ENCODE data around the gene IRAK3.

Gene IRAK3

GRCh38 chr12:66188584-66189485 lies at the start of gene IRAK3:
Gene IRAK3, plus strand, starts transcription at chr12:66189214. Its CDS starts 86 bp downstream, at chr12:66189300.
- peak; percentile 72 for DNase-seq (ENCODE audit: low spot score)

GRCh38 chr12:66139328-66139727 lies 49.7 kb upstream of the IRAK3 start:
- no peak for DNase-seq (ENCODE audit: low spot score)

- DNase-seq (ENCODE audit: low spot score), result no peak
Measured at GRCh38 chr12:66140731-66141130, 48.3 kb upstream of the IRAK3 start.

GRCh38 chr12:66141299-66141698 lies 47.7 kb upstream of the IRAK3 start:
- no peak for DNase-seq (ENCODE audit: low spot score)

- DNase-seq (ENCODE audit: low spot score), result no peak
Measured at GRCh38 chr12:66142826-66143225, 46.2 kb upstream of the IRAK3 start.

- no peak for DNase-seq (ENCODE audit: low spot score)
Measured at GRCh38 chr12:66143868-66144267, 45.1 kb upstream of the IRAK3 start.

- DNase-seq (ENCODE audit: low spot score), result peak; percentile 58
Measured at GRCh38 chr12:66144791-66145754, 43.9 kb upstream of the IRAK3 start.

GRCh38 chr12:66149702-66150398 lies 39.2 kb upstream of the IRAK3 start:
- peak; percentile 9 for DNase-seq (ENCODE audit: low spot score)

GRCh38 chr12:66152732-66153131 lies 36.3 kb upstream of the IRAK3 start:
- DNase-seq (ENCODE audit: low spot score), result no peak

GRCh38 chr12:66154776-66155175 lies 34.2 kb upstream of the IRAK3 start:
- DNase-seq (ENCODE audit: low spot score), result no peak

- DNase-seq (ENCODE audit: low spot score), result no peak
Measured at GRCh38 chr12:66156654-66157053, 32.4 kb upstream of the IRAK3 start.

- DNase-seq (ENCODE audit: low spot score), result no peak
Measured at GRCh38 chr12:66159123-66159522, 29.9 kb upstream of the IRAK3 start.

GRCh38 chr12:66160704-66161103 lies 28.3 kb upstream of the IRAK3 start:
- DNase-seq (ENCODE audit: low spot score), result no peak

GRCh38 chr12:66162701-66163100 lies 26.3 kb upstream of the IRAK3 start:
- DNase-seq (ENCODE audit: low spot score), result no peak

GRCh38 chr12:66163289-66163688 lies 25.7 kb upstream of the IRAK3 start:
- no peak for DNase-seq (ENCODE audit: low spot score)

GRCh38 chr12:66164349-66164821 lies 24.6 kb upstream of the IRAK3 start:
- no peak for DNase-seq (ENCODE audit: low spot score)

- DNase-seq (ENCODE audit: low spot score), result no peak
Measured at GRCh38 chr12:66165141-66165540, 23.9 kb upstream of the IRAK3 start.

- no peak for DNase-seq (ENCODE audit: low spot score)
Measured at GRCh38 chr12:66166561-66166960, 22.5 kb upstream of the IRAK3 start.

GRCh38 chr12:66168410-66168809 lies 20.6 kb upstream of the IRAK3 start:
- no peak for DNase-seq (ENCODE audit: low spot score)

GRCh38 chr12:66169221-66170170 lies 19.5 kb upstream of the IRAK3 start, which contains the start of gene TMBIM4:
Gene TMBIM4, minus strand, starts transcription at chr12:66169996. Its CDS starts 45 bp downstream, at chr12:66169951.
- peak; percentile 90 for DNase-seq (ENCODE audit: low spot score)

GRCh38 chr12:66170606-66171005 lies 18.4 kb upstream of the IRAK3 start:
- DNase-seq (ENCODE audit: low spot score), result no peak
